T1000 (cell line): ENCODE results near the gene NACC2.

Experiments
- DNase-seq: peaks from one replicate; lab custom pipeline; 2025; ENCODE audit warnings: mixed read lengths; lab: John Stamatoyannopoulos, UW

NACC2 gene

DNA sequence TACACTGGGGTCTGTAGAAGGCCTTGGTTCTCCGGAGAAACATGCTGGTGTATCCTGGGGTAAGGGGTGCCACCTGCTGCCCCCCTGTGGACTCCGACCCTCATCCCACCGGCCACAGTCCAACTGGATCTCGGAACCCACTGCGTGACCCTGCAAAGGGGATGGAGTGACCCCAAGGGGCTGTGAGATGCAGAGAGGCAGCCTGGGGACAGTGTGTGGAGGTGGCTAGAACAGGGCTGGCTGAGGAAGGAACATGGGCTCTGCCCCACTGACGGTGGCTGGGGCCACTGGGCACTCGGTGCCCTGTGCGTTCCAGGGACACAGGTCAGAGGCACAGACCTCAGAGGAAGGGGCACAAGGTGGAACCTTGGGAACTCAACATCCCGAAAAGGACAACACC is 2.3 kb downstream of the NACC2 start:
- no peak for DNase-seq

DNA sequence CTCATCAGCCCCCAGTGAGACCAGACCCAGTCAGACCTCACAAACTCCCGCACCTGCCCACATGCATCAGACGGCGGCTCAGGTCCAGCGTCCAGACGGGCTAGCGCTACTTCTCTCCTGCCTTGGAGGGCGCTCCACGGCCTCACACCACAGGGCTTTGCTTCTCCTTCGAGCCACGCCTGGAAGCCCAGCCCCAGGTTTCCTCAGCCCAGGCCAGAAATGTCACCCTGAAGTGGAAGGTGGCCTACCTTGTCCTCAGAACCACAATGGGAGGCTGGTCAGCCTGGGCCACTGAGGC is 2.8 kb downstream of the NACC2 start:
- DNase-seq, result no peak

DNA sequence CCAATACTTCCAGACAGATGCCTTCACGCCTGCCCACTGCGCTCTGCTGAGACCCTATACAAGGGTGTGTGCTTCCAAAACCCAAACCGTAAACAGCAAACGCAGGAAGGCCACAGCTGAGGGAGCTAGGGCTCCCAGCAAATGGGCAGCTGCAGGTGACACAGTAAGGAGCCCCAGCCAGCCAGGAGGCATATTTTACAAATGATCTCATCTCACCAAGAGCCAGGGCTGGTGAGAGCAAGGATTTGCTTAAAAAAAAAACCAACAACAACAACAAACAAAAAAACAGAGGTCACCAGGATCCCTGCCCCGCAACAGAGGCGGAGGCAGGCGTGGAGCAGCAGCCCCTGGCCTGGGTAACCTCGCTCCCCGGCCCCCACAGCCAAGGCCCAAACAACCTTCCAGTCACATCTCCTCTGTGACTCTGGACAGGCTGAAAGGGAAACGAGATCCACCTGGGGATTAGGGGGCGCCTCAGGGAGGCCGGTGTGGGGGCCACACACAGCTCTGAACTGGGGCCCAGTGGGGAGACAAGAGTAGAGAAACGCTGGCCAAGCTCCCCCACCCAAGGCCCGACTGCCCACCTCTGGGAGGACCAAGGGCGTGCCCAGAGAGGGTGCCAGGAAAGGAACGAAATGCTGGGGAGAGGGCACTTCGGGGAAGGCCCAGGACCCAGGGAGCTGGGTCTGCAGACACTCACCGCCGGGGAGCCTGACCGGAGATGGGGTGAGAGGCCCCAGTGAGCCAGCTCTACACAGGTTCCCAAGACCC is 3.3 kb downstream of the NACC2 start:
- no peak for DNase-seq

DNA sequence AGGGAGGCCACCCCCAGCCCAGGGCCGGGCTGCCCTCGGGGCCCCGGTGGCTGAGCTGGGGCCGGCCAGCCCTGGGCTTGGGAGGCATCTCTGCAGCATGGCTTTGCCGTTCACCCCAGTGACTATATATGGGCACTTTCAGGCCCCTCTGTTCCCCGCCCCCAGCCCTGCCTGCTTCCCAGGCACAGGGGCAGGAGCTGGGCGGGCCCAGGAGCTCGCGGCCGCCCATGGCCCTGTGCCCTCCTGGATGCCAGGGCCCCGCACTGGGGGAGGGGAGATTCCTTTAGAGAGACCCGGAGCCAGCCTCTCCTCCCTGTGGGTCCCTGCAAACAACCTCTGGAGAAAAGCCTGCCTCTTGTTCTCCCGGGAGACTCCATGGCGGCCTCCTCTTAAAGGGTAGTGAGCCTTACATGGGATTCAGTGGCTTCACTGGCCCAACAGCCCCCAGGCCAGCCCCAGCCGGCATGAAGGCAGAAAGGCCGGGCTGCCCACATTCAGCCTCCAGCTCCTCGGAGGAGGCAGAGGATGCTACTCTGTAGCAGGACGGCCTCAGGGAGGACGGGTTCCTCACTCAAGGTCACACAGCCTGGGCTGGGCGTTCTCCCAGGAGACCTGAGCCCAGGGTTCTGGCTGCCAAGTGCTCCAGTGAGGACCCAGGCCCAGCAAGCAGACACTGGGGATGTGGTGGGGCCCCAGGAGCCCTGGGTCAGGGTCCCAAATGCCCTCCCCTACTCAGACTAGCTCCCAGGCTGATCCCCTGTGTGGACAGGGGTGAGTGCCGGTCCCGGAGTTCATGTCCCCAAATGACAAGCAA is 4.1 kb downstream of the NACC2 start:
- no peak for DNase-seq

DNA sequence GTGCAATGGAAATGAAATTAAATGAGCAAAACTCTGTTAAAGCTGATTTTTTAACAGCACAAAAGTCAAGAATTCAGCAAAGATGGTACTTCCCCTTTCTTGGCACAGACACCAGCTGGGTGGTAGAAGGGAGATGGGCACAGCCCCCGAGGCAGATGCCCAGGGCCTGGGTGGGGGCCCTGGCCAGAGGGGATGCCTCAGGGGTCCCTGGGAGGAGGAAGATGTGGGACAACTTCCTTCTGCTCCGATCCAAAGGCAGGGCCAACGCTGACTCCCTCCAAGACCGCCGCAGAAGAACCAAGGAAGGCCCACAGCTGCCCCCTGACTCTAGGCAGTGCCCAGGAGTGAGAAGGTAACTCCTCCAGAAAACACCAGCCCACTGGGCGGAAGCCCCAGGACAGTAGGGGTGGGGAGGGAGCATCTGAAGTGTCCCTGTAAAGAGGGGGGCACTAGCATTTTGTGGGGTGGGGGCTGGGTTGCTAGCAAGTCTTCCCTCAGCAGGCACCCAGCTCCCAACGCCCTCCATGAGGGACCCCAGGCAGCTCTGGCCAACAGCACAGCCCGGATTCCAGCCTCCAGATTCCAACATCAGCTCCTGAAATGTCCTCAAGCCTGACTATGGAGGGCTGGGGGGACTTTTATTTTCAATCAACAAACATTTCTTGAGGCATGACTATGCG is 4.9 kb downstream of the NACC2 start:
- DNase-seq, result no peak

DNA sequence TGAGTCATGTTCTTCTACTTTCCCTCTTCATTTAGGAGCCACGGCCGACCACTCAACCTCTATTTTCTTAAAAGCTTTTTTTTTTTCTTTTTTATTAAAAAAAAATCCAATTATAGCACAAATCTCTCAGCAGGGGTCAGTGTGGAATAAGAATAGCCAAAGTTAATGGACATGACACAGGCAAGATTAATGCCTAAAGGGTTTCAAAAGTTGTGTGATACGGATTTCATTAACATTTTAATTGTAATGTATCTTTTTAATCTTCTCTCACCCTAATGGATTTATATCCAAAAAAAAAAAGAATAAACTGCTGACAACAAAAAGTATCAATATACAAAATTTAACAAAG is 5.4 kb downstream of the NACC2 start:
- DNase-seq, result no peak

DNA sequence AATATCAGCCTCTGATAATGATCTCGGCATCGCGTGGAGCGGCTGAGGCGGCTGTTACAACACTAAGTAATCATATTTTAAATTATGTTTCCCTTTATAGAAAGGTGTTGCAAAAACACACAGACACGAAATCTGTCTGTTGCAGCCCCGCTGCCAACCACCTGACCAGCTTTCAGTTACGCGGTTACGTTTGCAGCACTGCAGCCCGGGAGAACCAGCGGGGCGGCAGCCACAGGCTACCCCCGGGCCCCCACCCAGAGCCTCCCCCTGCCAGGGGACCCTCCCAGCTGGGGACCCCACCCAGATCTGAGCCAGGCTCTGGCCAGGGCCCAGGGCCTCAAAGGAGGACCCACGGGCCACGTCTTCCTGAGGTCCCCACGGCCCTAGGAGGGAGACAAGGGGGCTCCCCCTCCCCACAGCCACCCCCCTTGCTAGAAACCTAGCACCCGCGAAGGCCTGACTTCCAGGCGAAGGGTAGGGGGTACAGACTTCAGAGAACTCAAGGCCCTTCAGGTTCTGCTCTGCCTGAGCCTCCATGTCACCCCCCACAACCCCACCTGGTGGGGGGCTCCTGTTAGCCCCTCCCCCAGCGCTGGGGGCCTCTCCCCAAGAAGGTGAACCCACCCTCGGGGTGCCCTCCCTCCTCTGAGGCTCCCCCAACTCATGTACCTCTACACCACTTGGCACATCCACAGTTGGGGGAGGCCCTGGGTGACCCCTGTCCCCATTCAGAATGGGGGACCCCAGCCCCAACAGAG is 6.0 kb downstream of the NACC2 start:
- DNase-seq, result no peak

DNA sequence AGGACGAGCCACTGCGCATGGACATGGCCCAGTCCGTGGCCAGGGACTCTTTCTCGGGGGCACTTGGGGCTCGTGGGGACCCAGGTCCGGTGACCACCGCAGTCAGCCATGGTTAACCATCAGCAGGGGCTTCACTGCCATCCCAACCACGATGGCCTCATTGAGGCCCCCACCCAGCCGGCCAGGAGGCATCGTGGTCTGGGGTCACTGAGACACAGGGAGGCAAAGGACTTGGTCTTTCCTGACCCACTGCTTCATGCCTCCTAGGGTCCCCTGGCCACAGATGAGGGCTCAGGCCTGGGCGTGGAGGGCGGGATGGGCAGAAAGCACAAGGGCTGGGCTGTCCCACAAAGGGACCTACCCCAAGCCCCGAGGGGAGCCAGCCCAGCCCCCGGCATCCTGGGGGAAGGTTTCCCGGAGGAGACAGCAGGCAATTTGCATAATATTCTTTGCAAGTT is 6.6 kb downstream of the NACC2 start:
- DNase-seq, result no peak

DNA sequence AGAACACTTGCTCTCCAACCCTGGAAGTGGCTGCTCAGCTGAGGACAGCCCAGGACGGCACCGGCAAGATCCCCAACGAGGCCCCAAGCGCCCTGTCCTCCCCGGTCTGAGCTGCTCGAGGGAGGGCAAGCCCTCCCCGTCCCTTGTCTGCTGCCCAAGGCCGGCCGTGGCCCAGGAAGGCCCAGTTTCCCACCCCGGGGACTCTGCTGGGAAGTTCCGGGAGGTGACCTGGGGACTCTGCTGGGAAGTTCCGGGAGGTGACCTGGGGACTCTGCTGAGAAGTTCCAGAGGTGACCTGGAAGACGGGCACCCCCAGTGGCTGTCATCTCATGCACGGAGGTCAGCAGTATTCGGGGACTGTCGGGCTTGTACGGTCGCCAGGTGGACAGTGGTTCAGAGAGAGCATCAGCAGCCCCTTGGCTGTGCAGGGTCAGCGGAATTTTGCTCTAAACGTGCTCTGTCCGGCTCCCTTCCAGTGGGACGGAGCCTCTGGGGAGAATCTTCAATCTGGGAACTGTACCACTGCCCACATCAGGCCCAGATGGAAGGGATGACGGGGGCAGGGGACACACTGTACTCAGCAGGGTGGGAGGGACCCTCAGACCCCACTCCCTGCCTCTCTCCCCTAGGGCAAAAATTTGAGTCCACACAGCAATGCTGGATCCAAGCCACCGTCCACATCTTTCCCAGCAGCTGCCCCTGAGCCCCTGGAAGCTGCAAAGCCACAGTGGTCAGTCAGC is 7.2 kb downstream of the NACC2 start:
- DNase-seq, result no peak

DNA sequence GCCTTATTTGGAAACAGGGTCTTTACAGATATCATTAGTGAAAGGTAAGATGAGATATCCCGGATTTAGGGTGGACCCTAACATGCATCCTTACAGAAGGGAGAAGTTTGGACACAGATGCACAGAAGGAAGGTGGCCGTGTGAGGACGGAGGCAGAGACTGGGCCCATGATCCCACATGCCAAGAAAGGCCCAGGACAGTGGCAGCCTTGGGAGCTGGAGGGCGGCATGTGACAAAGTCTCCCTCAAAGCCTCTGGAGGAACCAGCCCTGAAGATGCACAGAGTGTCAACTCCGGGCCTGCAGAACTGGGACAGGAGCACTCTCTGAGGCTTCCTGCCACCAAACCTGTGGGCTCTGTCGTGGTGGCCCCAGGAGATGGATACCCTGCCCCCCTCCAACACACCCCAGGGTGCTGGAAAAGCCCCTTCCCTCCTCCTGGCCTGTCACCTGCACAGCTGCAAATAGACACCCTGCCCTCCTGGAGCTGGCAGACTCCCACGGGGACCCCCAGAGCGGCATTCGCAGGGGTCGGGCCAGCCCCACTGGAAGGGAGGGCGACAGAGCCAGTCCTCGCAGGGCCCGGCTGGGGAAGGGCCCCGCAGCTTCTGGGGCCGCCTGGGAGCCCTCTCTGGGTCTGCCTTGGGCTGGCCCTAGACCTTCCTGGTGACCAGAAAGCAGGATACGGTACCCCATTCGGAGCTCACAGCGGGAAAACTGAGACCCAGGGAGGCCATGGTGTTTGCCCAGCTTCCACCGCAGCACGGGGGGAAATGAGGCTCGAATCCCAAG is 7.9 kb downstream of the NACC2 start:
- DNase-seq, result no peak

DNA sequence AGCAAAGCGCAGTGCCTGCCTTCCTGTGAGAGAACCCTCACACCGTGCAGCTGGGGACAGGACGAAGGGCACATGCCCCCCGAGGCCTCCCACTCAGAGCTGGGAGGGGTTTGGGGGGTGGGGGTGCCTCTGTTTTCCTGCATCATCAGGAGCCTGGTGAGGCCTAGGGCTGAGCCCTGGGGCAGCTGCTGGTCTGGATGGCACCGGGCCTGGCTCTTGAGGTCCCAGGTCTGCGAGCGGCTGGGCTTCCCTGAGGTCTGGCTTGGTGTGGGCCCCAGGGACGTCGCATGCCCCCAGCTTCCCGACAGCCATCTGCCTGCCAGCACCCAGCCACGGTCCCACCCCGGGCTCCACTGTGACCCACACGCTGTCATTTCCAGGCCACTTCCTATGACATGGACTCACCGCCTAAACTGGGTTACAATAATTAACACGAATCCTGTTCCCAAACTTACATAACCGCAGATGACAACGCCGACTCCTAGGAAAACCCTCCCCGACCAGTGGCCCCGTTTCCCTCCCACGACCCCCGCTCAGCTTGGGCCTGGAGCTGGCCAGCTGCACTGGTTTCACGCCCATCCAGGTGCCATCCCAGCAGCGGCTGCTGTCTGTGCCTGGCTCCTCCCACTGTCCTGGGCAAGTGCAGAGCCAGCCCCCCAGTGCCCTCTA is 8.7 kb downstream of the NACC2 start:
- DNase-seq, result no peak

DNA sequence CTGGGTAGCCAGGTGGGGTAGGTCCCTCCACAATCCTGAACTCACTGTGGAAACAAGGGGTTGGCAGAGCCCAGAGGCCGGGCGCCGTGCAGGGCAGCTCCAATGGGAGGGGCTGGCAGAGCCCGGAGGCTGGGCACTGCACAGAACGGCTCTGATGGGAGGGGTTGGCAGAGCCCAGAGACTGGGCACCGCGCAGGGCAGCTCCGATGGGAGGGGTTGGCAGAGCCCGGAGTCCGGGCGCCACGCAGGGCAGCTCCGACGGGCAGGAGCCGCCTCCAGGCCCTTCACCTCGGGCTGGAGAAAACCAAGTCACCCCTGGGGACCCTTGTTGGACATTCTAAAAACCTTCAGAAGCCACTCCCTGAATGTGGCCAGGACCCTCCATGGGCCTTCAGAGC is 9.3 kb downstream of the NACC2 start:
- DNase-seq, result no peak

DNA sequence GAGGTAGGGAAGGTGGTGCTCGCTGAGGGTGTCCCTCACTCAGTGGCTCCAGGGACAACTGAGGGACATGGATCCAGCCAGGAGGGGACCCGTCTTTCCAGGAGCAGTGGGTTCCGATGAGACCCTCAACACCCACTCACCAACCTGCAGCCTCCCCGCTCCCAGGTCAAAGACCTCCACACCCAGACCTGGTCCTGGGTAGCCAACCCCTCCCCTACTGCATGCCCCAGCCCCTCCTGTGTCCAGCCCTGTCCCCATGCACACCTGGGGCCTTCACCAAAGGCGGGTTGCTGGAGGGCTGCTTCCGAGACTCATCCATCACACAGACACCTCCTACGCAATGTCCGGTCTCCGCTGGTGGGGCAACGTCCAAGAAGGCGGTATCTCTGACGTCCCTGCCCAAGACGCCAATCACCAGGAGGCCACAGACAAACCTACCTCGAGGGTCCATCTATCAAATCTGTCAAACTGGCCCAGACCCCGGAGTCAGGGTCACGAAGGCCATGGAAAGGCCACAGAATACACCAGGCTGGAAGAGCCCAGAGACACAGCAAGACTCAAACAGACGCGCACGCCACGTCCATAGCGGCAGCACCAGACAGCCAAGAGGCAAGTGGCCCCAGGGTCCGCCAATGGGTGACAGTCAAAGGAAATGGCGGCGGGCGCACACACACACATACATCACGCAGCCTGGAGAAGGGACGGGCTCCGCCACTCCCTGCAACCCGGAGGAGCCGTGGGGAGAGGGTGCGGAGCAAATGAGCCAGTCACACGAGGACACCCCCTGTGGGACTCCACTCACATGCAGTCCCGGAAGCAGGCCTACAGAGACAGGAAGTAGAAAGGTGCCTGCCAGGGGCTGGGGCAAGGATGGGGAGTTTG is 10.8 kb downstream of the NACC2 start:
- no peak for DNase-seq

DNA sequence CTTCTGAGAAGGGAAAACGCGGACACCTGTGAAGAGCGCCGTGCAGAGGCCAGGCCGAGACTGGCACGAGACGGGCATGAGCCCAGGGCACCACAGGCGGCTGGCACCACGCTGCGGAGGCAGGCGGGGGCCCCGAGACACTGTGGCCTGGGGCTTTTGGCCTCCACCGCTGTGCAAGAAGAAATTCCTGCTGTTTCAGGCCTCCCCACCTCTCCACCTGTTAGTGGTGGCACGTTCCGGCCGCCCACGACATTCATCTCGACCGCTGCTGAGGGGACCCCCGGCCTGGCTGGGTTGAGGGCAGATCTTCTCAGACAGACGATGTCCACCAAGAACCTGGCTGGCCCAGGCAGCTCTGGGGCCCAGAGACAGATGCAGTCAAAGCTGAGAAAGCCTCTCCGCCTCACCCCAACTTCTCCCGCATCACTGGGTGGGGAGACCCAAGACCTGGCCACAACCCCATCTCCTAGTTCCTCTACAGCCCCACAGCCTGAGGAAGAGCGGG is 11.5 kb downstream of the NACC2 start:
- no peak for DNase-seq

DNA sequence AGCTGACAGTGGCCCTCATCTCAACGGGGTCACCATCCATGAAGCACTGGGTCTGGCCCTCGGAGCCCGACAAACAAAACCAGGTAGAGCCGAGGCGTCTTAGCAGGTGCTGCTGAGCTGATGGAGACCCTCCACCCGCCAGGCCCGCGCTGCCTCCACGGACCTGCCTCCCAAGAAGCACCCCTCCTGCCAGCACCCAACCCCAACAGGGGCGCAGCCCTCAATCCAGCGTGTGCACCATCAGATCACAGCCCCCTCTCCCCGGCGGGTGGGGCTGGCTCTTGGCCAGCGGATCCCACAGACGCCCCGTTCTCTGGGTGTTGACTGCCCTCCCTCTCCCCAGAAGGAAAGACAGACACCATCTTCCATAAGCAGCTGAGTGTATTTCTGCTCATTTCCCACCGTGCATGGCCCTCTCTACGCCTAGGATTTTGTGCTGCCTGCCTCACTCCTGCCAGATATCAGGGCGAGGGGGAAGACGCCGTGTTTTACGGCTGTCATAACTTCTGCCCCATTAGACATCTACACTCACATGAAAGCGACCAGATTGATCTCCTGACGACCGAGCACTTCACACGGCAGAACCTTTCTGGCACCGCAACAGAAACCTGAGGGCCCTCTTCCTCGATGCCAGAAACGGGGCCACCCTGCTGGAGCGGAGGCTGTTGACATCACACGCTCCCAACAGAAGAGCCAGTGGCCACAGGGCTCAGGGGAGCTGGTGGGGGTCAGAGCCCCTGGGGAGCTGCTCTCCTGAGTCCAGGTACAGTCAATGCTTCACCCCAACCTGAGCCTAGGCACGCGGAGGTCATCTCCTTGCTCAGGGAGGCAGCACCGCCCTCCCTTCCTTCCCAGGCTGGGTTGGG is 12.4 kb downstream of the NACC2 start:
- DNase-seq, result no peak

DNA sequence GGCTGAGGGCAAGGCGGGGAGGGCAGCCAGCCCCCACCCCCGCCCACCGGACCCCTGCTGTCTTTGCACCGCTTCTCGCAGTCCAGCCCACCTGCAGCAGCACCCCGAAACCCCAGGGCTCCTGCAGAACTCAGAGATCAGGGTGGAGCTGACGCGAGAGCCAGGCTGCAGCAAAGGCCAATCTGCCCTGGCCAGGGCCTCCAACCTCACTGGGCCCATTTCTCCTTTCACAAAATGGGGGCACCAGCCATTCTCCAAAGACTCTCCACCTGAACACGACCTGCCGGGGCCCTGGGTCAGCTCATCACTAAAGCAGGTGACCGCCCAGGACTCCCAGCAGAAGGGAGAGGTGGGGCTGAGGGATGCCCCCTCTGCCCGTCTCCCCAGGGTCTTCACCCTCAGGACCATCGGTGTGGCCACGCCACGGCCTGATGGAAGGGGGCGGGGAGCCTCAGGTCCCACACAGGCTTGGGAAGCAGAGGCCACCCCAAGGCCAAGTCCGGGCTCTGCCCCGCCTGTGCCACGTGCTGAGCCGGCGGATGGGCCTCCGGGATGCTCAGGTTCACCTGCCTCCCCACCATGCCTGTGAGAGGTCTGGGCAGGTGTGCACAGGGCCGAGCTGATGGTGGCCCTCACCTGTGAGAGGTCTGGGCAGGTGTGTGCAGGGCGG is 13.1 kb downstream of the NACC2 start:
- DNase-seq, result no peak

DNA sequence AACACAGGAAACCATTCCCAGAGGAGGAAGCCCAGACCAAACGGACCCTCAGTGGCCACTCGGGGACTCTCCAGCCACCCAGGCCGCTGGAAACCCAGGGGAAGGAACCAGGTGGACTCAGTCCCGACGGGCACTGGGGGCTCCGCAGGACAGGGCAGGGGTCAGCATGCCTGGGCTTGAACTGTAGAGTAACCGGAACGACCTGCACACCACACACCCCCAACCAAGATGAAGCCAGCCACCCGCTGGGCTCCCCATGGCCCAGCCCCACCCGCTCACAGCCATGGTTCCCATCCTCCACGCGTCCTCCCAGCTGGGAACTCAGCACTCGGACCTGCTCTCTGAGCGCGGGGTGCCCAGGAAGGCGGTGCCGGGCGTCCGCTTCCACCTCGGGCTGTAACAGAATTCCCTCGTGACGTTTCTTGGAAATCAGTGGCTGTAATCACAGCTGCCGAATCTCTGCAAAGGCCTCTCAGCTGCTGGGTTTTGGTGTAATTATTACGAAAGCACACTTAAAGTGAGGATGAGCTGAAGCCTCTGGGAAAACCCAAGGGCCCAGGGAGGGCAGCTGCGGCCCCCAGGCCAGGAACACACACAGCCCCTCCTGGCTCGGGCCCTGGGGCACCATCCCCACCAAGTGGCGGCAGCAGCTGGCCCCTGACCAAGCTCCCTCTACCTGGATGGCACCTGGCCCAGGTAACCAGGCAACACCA is 13.8 kb downstream of the NACC2 start:
- DNase-seq, result no peak
